ENCODE data around the gene SLC9C2. TPM values are rescaled to one million over a fixed set of nuclear protein-coding genes. Genes with fewer than 3 reads are reported as not detected.

The SLC9C2 gene
- polyA plus RNA-seq, 1 donor from 2014 or later: 0.31 TPM

DNA sequence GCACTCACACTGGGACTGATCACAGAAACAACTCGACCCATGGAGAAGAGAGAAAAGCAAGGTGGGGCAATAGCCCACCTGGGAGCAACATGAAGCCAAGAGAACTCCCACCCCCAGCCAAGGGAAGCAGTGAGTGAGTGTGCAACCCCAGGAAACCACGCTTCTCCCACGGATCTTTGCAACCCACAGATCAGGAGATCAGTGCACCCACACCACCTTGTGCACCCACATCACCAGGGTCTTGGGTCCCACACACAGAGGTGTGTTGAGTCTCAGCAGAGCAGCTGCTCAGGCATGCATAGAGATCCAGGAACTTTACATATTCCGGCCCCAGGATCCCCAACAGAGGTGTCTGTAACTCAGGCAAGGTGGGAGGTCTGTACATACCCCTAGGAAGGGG is 143.0 kb downstream of the SLC9C2 start:
- no peak overlapping the region for H3K9ac ChIP-seq (ENCODE audit: low read length)
- H3K27me3 ChIP-seq (ENCODE audit: insufficient read depth, low read depth, low read length): no peaks in the 10 kb centered on the region
- no peaks in the 10 kb centered on the region for H3K79me2 ChIP-seq (replicated peaks; ENCODE audit: insufficient read depth, low read length)
- H4K20me1 ChIP-seq (ENCODE audit: insufficient read depth): no peaks in the 10 kb centered on the region
- H3F3A ChIP-seq (ENCODE audit: insufficient read depth, low read length, poor library complexity, severe bottlenecking): no peaks in the 10 kb centered on the region
- no peak for TF ChIP-seq RAD21 (conservative IDR thresholded peaks at IDR 0.05)
- no peak for TF ChIP-seq EZH2 (IDR thresholded peaks at IDR 0.05; ENCODE audit: borderline replicate concordance, insufficient read depth, low read length, poor library complexity, severe bottlenecking)
- no peak overlapping the region for H2AFZ ChIP-seq (ENCODE audit: low read depth, low read length)
- peaks cover 3% of the 10 kb centered on the region for H3K9me3 ChIP-seq (ENCODE audit: low read length)
- no peak overlapping the region for H3K4me3 ChIP-seq (ENCODE audit: low read length)
- no peak overlapping the region for H3K4me2 ChIP-seq (ENCODE audit: low read length)
- H3K27ac ChIP-seq (ENCODE audit: low read length): no peak overlapping the region
- no peaks in the 10 kb centered on the region for H3K36me3 ChIP-seq (ENCODE audit: insufficient read depth, low read length)
- no peaks in the 10 kb centered on the region for H3K9me2 ChIP-seq (ENCODE audit: insufficient read depth, low read length)

DNA sequence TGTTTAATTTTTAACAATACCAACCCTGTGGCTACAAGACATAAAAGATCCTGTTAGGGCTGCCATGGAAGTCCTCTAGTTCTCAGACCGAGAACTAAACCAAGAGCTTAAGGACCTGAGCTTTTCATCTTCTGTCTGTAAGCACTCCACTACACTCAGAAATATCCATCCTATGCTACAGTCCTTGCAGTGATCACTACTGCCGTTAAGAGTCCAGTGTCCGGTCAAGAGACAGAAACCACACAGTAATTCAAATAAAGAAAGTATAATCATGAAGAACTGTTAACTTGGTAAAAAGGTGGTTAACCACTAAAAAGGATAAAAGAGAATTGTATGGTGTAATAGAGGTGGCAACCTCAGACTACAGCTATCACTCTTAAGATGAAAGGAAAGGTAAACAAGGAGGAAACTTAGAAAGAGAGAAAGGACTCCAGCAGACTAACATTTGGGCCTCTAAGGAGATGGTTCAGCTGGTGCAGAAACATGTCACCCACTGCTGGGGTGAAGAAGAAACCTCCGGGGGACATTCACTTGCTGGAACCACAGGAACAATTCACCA is 147.8 kb downstream of the SLC9C2 start:
- Histone ChIP-seq H3K27me3 (ENCODE audit: insufficient read depth, low read depth, low read length) (no peaks in the 10 kb centered on the region), H3K27ac (ENCODE audit: low read length) (no peak overlapping the region), H3K9me3 (ENCODE audit: low read length) (no peaks in the 10 kb centered on the region), H3K4me2 (ENCODE audit: low read length) (no peak overlapping the region), H2AFZ (ENCODE audit: low read depth, low read length) (no peak overlapping the region), H3K9ac (ENCODE audit: low read length) (no peak overlapping the region), H3K36me3 (ENCODE audit: insufficient read depth, low read length) (no peaks in the 10 kb centered on the region), H3F3A (ENCODE audit: insufficient read depth, low read length, poor library complexity, severe bottlenecking) (no peaks in the 10 kb centered on the region), H3K9me2 (ENCODE audit: insufficient read depth, low read length) (no peaks in the 10 kb centered on the region), H3K79me2 (replicated peaks; ENCODE audit: insufficient read depth, low read length) (no peaks in the 10 kb centered on the region), H4K20me1 (ENCODE audit: insufficient read depth) (no peaks in the 10 kb centered on the region), H3K4me3 (ENCODE audit: low read length) (no peak overlapping the region)
- TF ChIP-seq, protein P1, sequence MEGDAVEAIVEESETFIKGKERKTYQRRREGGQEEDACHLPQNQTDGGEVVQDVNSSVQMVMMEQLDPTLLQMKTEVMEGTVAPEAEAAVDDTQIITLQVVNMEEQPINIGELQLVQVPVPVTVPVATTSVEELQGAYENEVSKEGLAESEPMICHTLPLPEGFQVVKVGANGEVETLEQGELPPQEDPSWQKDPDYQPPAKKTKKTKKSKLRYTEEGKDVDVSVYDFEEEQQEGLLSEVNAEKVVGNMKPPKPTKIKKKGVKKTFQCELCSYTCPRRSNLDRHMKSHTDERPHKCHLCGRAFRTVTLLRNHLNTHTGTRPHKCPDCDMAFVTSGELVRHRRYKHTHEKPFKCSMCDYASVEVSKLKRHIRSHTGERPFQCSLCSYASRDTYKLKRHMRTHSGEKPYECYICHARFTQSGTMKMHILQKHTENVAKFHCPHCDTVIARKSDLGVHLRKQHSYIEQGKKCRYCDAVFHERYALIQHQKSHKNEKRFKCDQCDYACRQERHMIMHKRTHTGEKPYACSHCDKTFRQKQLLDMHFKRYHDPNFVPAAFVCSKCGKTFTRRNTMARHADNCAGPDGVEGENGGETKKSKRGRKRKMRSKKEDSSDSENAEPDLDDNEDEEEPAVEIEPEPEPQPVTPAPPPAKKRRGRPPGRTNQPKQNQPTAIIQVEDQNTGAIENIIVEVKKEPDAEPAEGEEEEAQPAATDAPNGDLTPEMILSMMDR (IDR thresholded peaks at IDR 0.05; ENCODE audit: poor library complexity, severe bottlenecking): no peak
- TF ChIP-seq EP300 (conservative IDR thresholded peaks at IDR 0.05; ENCODE audit: poor library complexity, severe bottlenecking) (no peak), EZH2 (IDR thresholded peaks at IDR 0.05; ENCODE audit: borderline replicate concordance, insufficient read depth, low read length, poor library complexity, severe bottlenecking) (no peak), POLR2AphosphoS5 (IDR thresholded peaks at IDR 0.05) (no peak)

DNA sequence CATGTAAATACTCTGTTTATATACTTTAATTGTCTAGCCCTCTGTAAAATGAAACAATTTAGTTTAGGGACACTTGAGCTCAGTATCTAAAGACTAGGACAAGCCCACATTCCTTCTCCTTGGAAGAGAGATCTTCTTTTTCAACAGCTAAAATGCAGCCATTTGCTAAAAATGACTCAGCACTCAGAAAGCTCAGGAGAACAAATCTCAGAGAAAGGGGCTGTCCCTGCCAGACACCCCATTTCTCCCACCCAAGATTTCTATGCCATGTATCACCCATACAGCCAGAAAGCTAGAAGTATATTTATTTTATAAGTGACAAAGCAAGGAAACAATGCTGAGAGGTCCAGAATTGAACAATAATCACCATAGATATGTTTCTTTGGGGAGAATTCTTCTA is 148.9 kb downstream of the SLC9C2 start:
- Histone ChIP-seq H3K9me3 (ENCODE audit: low read length) (no peaks in the 10 kb centered on the region), H3K79me2 (replicated peaks; ENCODE audit: insufficient read depth, low read length) (no peaks in the 10 kb centered on the region), H3K27me3 (ENCODE audit: insufficient read depth, low read depth, low read length) (no peaks in the 10 kb centered on the region), H3F3A (ENCODE audit: insufficient read depth, low read length, poor library complexity, severe bottlenecking) (no peaks in the 10 kb centered on the region), H3K4me3 (ENCODE audit: low read length) (no peak overlapping the region), H2AFZ (ENCODE audit: low read depth, low read length) (no peak overlapping the region), H3K9me2 (ENCODE audit: insufficient read depth, low read length) (no peaks in the 10 kb centered on the region), H3K4me2 (ENCODE audit: low read length) (no peak overlapping the region), H3K36me3 (ENCODE audit: insufficient read depth, low read length) (no peaks in the 10 kb centered on the region), H4K20me1 (ENCODE audit: insufficient read depth) (no peaks in the 10 kb centered on the region), H3K9ac (ENCODE audit: low read length) (no peak overlapping the region), H3K27ac (ENCODE audit: low read length) (no peak overlapping the region)
- TF ChIP-seq MXI1 (conservative IDR thresholded peaks at IDR 0.05; ENCODE audit: poor library complexity, severe bottlenecking): no peak
- TF ChIP-seq EZH2 (IDR thresholded peaks at IDR 0.05; ENCODE audit: borderline replicate concordance, insufficient read depth, low read length, poor library complexity, severe bottlenecking): no peak
- TF ChIP-seq, protein P2, sequence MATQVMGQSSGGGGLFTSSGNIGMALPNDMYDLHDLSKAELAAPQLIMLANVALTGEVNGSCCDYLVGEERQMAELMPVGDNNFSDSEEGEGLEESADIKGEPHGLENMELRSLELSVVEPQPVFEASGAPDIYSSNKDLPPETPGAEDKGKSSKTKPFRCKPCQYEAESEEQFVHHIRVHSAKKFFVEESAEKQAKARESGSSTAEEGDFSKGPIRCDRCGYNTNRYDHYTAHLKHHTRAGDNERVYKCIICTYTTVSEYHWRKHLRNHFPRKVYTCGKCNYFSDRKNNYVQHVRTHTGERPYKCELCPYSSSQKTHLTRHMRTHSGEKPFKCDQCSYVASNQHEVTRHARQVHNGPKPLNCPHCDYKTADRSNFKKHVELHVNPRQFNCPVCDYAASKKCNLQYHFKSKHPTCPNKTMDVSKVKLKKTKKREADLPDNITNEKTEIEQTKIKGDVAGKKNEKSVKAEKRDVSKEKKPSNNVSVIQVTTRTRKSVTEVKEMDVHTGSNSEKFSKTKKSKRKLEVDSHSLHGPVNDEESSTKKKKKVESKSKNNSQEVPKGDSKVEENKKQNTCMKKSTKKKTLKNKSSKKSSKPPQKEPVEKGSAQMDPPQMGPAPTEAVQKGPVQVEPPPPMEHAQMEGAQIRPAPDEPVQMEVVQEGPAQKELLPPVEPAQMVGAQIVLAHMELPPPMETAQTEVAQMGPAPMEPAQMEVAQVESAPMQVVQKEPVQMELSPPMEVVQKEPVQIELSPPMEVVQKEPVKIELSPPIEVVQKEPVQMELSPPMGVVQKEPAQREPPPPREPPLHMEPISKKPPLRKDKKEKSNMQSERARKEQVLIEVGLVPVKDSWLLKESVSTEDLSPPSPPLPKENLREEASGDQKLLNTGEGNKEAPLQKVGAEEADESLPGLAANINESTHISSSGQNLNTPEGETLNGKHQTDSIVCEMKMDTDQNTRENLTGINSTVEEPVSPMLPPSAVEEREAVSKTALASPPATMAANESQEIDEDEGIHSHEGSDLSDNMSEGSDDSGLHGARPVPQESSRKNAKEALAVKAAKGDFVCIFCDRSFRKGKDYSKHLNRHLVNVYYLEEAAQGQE (IDR thresholded peaks at IDR 0.05; ENCODE audit: borderline replicate concordance): no peak
- TF ChIP-seq EP300 (conservative IDR thresholded peaks at IDR 0.05; ENCODE audit: poor library complexity, severe bottlenecking): no peak
- no peak for TF ChIP-seq SMC3 (conservative IDR thresholded peaks at IDR 0.05; ENCODE audit: poor library complexity)
- TF ChIP-seq POLR2AphosphoS5 (IDR thresholded peaks at IDR 0.05): no peak

Data from neural cell (in vitro differentiated cells).